Epithelial cell of esophagus (primary cell): Measurements from ENCODE around the gene MORF4L2.
"Not testable (repeated sequence)": the region's sequence is repeated elsewhere in the genome, so short reads cannot be mapped to it uniquely, and the experiment has no call there.

Experiments used
- DNase-seq: peaks from one replicate; pipeline ENCODE4 v3.0.0; 2010; ENCODE audit warnings: low read depth
- H3K4me3 ChIP-seq: 2 replicates; pipeline ENCODE4 v1.5.1; 2011; ENCODE audit warnings: mild to moderate bottlenecking, low read length, control low read depth
- TF ChIP-seq, protein P1 (sequence below): IDR thresholded peaks from 2 replicates; pipeline ENCODE4 v1.5.1; 2011; ENCODE audit warnings: low read depth, mild to moderate bottlenecking, low read length, control low read depth, inconsistent platforms; ENCODE audit not compliant: insufficient read depth; ENCODE audit errors: missing control alignments

Gene MORF4L2

DNA sequence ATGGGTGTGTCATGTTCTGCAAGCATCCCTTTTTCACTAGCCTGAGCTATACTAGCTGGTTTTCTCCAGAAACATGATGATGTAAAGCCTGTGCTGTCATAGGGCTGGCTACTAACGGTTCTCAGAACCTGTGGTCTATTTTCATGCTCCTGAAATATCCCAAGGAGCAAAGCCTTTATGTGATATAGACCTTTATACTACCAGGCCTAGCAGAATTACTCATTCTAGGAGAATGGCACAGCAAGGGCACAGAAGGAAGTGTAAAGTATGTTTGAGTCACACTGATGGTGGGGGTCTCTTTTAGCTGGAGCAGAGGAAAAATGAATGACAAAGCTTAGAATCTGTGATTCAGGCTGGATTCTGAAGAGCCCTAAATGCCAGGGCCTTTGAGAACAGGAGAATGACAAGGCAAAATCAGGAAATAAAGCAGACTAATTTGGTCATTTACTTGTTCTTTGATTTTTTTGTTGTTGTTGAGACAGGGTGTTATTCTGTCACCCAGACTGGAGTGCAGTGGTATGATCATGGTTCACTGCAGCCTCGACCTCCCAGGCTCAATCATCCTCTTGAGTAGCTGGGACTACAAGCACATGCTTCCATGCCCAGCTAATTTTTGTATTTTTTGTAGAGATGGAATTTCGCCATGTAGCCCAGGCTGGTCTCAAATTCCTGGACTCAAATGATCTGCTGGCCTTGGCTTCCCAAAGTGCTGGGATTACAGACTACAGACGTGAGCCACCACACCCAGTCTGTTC lies 45.9 kb downstream of the MORF4L2 start:
- no peak overlapping the region for H3K4me3 ChIP-seq
- TF ChIP-seq, protein P1, sequence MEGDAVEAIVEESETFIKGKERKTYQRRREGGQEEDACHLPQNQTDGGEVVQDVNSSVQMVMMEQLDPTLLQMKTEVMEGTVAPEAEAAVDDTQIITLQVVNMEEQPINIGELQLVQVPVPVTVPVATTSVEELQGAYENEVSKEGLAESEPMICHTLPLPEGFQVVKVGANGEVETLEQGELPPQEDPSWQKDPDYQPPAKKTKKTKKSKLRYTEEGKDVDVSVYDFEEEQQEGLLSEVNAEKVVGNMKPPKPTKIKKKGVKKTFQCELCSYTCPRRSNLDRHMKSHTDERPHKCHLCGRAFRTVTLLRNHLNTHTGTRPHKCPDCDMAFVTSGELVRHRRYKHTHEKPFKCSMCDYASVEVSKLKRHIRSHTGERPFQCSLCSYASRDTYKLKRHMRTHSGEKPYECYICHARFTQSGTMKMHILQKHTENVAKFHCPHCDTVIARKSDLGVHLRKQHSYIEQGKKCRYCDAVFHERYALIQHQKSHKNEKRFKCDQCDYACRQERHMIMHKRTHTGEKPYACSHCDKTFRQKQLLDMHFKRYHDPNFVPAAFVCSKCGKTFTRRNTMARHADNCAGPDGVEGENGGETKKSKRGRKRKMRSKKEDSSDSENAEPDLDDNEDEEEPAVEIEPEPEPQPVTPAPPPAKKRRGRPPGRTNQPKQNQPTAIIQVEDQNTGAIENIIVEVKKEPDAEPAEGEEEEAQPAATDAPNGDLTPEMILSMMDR = no peak
- DNase-seq = peak; percentile 2

GRCh38 chrX:103638479-103639346 lies 47.8 kb downstream of the MORF4L2 start:
- not testable (repeated sequence) for DNase-seq, H3K4me3 ChIP-seq

DNA sequence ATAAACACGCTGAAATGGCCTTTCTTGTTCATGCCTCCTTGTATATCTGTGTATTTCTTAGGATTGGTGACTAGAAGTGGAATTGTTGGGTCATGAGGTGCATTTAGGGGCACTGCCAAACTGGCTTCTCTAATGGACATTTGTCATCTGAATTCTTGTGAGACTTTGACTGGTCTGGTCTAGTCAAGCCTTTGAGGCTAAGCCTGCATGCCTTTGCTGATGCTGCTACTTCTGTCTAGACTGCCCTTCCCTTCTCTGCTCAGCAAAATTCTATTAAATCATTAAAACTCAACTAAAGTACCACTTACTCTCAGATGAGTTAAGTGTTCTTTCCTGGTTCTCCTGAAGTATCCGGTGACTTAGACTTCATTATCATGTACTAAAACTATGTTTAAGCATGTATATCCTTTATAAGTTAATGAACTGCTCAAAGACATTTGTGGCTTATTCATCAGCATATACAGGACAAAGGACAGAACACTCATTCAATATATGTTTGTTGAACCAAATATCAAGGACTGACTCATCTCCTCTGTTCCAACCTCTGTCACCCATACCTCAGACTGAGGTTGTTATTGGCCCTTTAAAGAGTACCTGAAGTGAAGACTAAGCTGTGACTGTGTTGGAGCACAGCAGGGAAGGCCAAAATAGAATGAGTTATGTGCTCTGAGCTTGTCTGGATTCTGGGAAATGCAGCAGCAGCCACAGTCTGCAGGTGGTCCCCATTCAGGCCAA lies 48.7 kb downstream of the MORF4L2 start:
- no peak overlapping the region for H3K4me3 ChIP-seq
- DNase-seq = peak; percentile 59
- TF ChIP-seq, protein P1 = no peak

- no peak overlapping the region for H3K4me3 ChIP-seq
- peak; percentile 21 for DNase-seq
- TF ChIP-seq, protein P1 = no peak
Measured at GRCh38 chrX:103635436-103635835, 51.1 kb downstream of the MORF4L2 start.

DNA sequence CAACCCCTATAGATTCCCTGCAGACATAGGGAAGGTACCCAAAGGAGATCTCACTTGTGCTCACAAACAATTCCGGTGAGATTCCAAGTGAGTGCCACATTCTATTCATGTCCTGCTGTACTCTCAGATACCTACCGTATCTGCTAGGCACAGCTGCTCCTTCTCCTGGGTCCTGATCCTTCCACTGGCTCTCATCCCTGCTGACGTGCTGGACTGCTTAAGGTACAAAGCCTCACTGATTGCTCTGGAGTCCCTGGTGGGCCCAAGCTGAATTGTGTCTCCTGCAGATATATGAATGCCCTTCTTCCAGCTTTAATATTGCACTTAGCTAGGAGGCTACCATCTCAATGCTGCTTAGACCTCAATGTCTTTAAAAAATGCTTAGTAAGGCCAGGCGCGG lies 55.4 kb downstream of the MORF4L2 start:
- TF ChIP-seq, protein P1 = no peak
- no peak overlapping the region for H3K4me3 ChIP-seq
- no peak for DNase-seq

GRCh38 chrX:103630171-103630511 lies 56.4 kb downstream of the MORF4L2 start:
- H3K4me3 ChIP-seq = peak overlapping the region; percentile 57
- TF ChIP-seq, protein P1 = no peak
- DNase-seq = no peak
